Measurements from ENCODE around the gene STYXL1. TPM values are rescaled to one million over a fixed set of nuclear protein-coding genes. Genes with fewer than 3 reads are reported as not detected.

The STYXL1 gene
- total and polyA plus RNA-seq, 4 donors = 36.6 to 45.8 (median 41.3) TPM

DNA sequence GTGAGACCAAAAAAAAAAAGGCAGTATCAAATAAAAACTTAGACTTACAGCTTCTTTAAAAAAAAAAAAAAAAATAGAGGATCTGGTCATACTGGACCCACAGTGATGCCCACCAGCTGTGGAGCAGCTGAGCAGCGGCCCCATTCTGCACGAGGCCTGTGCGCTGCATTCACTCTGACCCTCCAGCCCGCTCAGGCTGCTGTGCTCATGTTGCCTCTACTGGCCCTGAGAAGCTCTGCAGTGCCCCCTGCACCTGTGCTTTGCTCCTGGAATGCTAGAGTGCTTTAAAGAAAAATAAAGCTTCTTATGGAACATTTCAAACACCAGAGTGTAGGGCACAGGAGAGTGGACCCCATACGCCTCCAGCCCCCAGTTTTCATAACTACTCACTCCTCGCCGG, 86.6 kb downstream of the STYXL1 start:
- ATAC-seq (ENCODE audit: insufficient read depth, low FRiP score) (no peak), DNase-seq (no peak)
- H3K4me1 ChIP-seq (ENCODE audit: control insufficient read depth in 5 of 5, insufficient read depth in 5 of 5, low read length in 5 of 5) = peaks cover 0 to 13% (median 4%) of the 10 kb centered on the region in 5 donors
- no peak overlapping the region for H3K27ac ChIP-seq (ENCODE audit: low read depth in 1 of 2, low read length in 1 of 2)
- H3K9ac ChIP-seq (ENCODE audit: insufficient read depth in 1 of 2, low read length in 2 of 2) = no peak overlapping the region
- no peaks in the 10 kb centered on the region for H3K27me3 ChIP-seq (ENCODE audit: control insufficient read depth in 3 of 3, insufficient read depth in 3 of 3, low read length in 2 of 3)
- no peaks in the 10 kb centered on the region for H3K9me3 ChIP-seq (ENCODE audit: control insufficient read depth in 4 of 4, insufficient read depth in 3 of 4, low read length in 3 of 4)
- WGBS, 2 donors = 94 to 97% methylated on average over 7 of the region's 7 CpGs
- no peak overlapping the region for H3K4me3 ChIP-seq
- H3K36me3 ChIP-seq (ENCODE audit: control insufficient read depth in 4 of 4, insufficient read depth in 4 of 4, low read length in 4 of 4) = peaks cover 5 to 19% (median 13%) of the 10 kb centered on the region in 4 donors
- no peak for TF ChIP-seq CTCF (IDR thresholded peaks at IDR 0.05; ENCODE audit: control extremely low read depth, extremely low read depth)

- Histone ChIP-seq H3K4me3 (no peak overlapping the region), H3K27ac (ENCODE audit: low read depth in 1 of 2, low read length in 1 of 2) (no peak overlapping the region), H3K9ac (ENCODE audit: insufficient read depth in 1 of 2, low read length in 2 of 2) (no peak overlapping the region), H3K36me3 (ENCODE audit: control insufficient read depth in 4 of 4, insufficient read depth in 4 of 4, low read length in 4 of 4) (peaks cover 9 to 22% (median 13%) of the 10 kb centered on the region in 4 donors), H3K9me3 (ENCODE audit: control insufficient read depth in 4 of 4, insufficient read depth in 3 of 4, low read length in 3 of 4) (no peaks in the 10 kb centered on the region), H3K4me1 (ENCODE audit: control insufficient read depth in 5 of 5, insufficient read depth in 5 of 5, low read length in 5 of 5) (peaks cover 0 to 13% (median 6%) of the 10 kb centered on the region in 5 donors), H3K27me3 (ENCODE audit: control insufficient read depth in 3 of 3, insufficient read depth in 3 of 3, low read length in 2 of 3) (no peaks in the 10 kb centered on the region)
- ATAC-seq (ENCODE audit: insufficient read depth, low FRiP score) = no peak
- no peak for TF ChIP-seq CTCF (IDR thresholded peaks at IDR 0.05; ENCODE audit: control extremely low read depth, extremely low read depth)
- DNase-seq = no peak
- WGBS, 2 donors = 97 to 98% methylated on average over 6 of the region's 6 CpGs
These were observed 87.4 kb downstream of the STYXL1 start for GRCh38 chr7:75960372-75960771.

- H3K9ac ChIP-seq (ENCODE audit: insufficient read depth in 1 of 2, low read length in 2 of 2) = no peak overlapping the region
- H3K4me1 ChIP-seq (ENCODE audit: control insufficient read depth in 5 of 5, insufficient read depth in 5 of 5, low read length in 5 of 5) = peaks cover 0 to 13% (median 6%) of the 10 kb centered on the region in 5 donors
- no peak overlapping the region for H3K4me3 ChIP-seq
- WGBS, 2 donors = 83 to 91% methylated on average over 9 of the region's 9 CpGs
- no peak overlapping the region for H3K27ac ChIP-seq (ENCODE audit: low read depth in 1 of 2, low read length in 1 of 2)
- no peak for TF ChIP-seq CTCF (IDR thresholded peaks at IDR 0.05; ENCODE audit: control extremely low read depth, extremely low read depth)
- H3K36me3 ChIP-seq (ENCODE audit: control insufficient read depth in 4 of 4, insufficient read depth in 4 of 4, low read length in 4 of 4) = peaks cover 9 to 26% (median 19%) of the 10 kb centered on the region in 4 donors
- ATAC-seq (ENCODE audit: insufficient read depth, low FRiP score) (no peak), DNase-seq (no peak)
- no peaks in the 10 kb centered on the region for H3K27me3 ChIP-seq (ENCODE audit: control insufficient read depth in 3 of 3, insufficient read depth in 3 of 3, low read length in 2 of 3)
- no peaks in the 10 kb centered on the region for H3K9me3 ChIP-seq (ENCODE audit: control insufficient read depth in 4 of 4, insufficient read depth in 3 of 4, low read length in 3 of 4)
These were observed 88.8 kb downstream of the STYXL1 start for GRCh38 chr7:75958802-75959543.
